Measurements from ENCODE around the gene SOCS7.
"Not testable (repeated sequence)": the region's sequence is repeated elsewhere in the genome, so short reads cannot be mapped to it uniquely, and the experiment has no call there.

Gene SOCS7

GRCh38 chr17:38421871-38422827, 70.5 kb downstream of the SOCS7 start:
- DNase-seq, result peak; percentile 67

DNA sequence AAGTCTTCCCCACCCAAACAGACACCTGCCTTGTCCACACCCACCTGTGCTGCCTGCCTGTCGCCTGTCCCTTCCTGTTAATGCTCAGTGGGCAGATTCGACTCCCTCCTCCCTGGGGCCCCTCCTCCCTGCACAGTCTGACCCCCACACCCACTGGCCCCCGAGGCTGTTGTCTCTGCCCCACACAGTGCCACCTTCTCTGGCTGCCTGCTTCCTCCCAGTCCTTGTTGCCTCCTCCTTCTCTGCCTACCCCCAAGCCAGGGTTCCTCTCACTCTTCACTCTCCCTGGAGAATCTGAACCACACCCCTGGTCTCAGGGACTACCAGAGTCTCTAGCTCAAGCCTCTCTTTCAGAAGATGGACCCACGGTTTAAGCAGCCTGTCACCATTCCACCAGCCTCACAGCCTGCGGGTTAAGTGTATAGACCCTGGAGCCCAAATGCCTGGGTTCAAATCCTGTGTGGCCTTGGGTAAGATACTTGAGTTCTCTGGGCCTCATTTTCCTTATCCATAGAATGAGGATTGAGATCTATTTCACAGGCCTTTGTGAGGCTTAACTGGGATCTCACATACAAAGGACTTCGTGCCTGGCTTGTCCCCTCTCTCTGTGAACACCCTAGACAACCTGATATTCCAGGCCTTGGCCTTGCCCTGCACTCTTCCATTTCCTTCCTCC, 72.8 kb downstream of the SOCS7 start:
- DNase-seq, result no peak

DNA sequence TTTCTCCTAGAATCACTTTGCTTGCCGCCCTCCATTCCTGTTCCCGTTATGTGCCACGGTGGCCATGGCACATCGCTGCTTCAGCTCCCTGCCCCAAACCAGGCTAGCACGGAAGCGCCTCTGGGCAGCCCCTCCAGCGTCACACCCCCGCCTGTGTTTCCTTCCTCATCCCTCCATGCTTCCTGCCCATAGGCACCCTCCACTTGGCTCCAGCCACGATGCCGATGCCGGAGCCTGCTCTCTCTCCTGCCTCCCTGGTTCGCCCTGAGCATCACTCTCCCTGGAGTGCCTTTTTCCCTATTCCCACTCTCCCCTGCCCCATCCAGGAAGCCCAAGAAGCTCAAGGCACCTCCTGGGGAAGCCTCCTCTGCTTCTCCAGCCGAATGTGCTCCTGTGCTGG, 73.4 kb downstream of the SOCS7 start:
- DNase-seq, result no peak

GRCh38 chr17:38425744-38426143, 74.1 kb downstream of the SOCS7 start:
- no peak for DNase-seq

- no peak for DNase-seq
Observed at GRCh38 chr17:38426441-38426840, 74.8 kb downstream of the SOCS7 start.

- no peak for DNase-seq
Observed at GRCh38 chr17:38427160-38427949, 75.7 kb downstream of the SOCS7 start.

GRCh38 chr17:38428112-38428642, 76.5 kb downstream of the SOCS7 start, which contains the start of gene ARHGAP23:
TSS of gene ARHGAP23 (plus strand) at chr17:38428464. CDS start at chr17:38428486, 22 bp downstream.
- DNase-seq, result peak; percentile 59

- peak; percentile 84 for DNase-seq
Observed at GRCh38 chr17:38428643-38429371, 77.2 kb downstream of the SOCS7 start.

DNA sequence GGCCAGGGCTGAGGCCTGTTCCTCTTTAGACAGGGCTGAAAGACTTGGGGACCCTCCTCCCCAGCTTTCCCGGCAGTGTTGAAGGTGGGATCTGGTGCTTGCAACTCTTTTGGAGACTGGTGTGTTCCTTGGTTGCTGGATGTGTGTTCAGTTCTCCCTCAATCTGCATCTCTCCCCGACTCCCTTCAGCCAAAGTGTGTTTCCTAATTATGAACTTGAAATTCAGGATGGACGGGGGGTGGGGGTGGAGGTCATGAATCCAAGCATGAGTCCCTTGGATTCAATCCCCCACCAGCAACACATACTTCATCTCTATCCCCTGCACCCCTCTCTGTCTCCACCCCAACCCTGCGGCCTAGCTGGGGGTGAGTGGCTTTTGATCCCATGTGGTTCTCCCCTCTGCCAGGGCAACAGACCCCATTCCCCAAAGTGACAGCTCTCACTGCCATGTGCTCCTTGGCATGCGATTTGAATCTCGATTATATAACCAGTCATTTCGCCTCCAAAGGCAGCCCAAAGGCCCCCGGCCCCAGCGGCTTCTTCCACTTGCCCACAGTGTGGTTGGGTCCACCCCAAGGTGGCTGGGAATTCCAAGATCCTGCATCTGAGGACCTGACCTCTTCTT, 77.9 kb downstream of the SOCS7 start:
- peak; percentile 21 for DNase-seq

GRCh38 chr17:38430316-38430715, 78.7 kb downstream of the SOCS7 start:
- DNase-seq, result peak; percentile 28

DNA sequence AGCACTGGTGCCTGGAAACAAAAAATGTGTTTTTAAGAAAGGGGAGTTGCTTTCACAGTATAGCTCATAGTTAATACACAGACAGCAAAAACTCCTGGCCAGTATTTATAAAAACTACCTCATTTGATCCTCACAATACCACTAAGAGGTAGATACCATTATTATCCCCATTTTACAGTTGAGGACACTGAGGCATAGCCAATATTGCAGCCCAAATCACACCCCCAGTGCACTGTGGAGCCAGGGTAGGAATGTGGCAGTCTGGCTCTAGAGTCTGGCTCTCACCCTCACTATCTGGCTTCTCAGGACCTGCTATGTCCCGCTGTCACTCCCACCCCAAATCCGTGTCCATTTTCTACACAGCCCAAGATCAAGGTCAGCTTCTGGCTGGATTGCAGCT, 79.2 kb downstream of the SOCS7 start:
- no peak for DNase-seq

GRCh38 chr17:38431346-38432145, 79.9 kb downstream of the SOCS7 start:
- no peak for DNase-seq

GRCh38 chr17:38434178-38434665, 82.6 kb downstream of the SOCS7 start:
- DNase-seq, result peak; percentile 44

DNA sequence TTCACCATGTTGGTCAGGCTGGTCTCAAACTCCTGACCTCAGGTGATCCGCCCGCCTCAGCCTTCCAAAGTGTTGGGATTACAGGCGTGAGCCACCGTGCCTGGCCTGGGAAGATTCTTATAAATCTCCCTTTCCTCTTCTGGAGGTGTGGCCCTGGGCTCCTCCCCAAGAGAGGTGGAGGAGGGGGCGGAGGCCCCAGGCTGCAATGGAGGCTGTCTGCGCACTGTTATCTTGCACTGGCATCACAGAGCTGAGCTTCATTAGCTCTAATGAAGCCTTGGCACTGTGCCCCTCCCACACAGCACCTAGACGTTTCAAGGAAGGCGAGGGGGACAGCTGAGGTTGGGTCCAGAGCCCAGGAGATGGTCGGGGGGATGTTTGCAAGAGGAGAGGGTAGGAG, 84.2 kb downstream of the SOCS7 start:
- DNase-seq, result no peak

- DNase-seq, result no peak
Observed at GRCh38 chr17:38436386-38436785, 84.7 kb downstream of the SOCS7 start.

GRCh38 chr17:38437313-38437712, 85.7 kb downstream of the SOCS7 start:
- DNase-seq, result not testable (repeated sequence)

DNA sequence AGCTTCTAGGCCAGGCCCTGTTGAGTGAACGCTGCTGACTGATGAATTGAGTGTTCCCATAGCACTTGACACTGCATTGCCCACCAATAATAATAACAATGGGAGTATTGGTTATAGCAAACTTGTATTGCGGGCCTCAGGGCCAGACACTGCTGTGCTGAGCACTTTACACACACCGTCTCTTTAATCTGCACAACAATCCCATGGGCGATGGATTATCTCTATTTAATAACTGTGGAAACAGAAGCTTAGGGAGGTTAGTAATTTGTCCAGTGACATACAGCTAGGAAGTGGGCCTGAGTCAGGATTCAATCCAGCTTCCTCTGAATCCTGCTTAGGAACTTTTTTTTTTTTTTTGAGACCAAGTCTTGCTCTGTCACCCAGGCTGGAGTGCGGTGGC, 87.8 kb downstream of the SOCS7 start:
- DNase-seq, result no peak

GRCh38 chr17:38440614-38441397, 89.2 kb downstream of the SOCS7 start:
- peak; percentile 27 for DNase-seq

- DNase-seq, result no peak
Observed at GRCh38 chr17:38441429-38442061, 89.9 kb downstream of the SOCS7 start.

All from right hindlimb (tissue), 1 donor.